HG03066 (cell line): ENCODE measurements around the gene CEP57L1.
"Not testable (repeated sequence)": the region's sequence is repeated elsewhere in the genome, so short reads cannot be mapped to it uniquely, and the experiment has no call there.

ENCODE experiments used
- ATAC-seq: cut with Tn5 transposase; IDR thresholded peaks from one replicate; pipeline ENCODE4 v1.9.1; 2021; ENCODE audit warnings: low read depth; ENCODE audit not compliant: unreplicated experiment

The CEP57L1 gene

GRCh38 chr6:109103942-109104341 is 8.6 kb downstream of the CEP57L1 start:
- no peak for ATAC-seq

GRCh38 chr6:109104512-109104911 is 9.2 kb downstream of the CEP57L1 start:
- ATAC-seq = no peak

GRCh38 chr6:109105681-109106080 is 10.4 kb downstream of the CEP57L1 start:
- ATAC-seq = no peak

DNA sequence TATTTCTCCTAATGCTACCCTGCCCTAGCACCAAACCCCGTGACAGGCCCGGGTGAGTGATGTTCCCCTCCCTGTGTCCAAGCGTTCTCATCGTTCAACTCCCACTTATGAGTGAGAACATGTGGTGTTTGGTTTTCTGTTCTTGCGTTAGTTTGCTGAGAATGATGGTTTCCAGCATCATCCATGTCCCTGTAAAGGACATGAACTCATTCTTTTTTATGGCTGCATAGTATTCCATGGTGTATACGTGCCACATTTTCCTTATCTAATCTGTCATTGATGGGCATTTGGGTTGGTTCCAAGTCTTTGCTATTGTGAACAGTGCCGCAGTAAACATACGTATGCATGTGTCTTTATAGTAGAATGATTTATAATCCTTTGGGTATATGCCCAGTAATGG is 14.4 kb downstream of the CEP57L1 start:
- ATAC-seq = not testable (repeated sequence)

- not testable (repeated sequence) for ATAC-seq
Measured at GRCh38 chr6:109112663-109113062, 17.4 kb downstream of the CEP57L1 start.

DNA sequence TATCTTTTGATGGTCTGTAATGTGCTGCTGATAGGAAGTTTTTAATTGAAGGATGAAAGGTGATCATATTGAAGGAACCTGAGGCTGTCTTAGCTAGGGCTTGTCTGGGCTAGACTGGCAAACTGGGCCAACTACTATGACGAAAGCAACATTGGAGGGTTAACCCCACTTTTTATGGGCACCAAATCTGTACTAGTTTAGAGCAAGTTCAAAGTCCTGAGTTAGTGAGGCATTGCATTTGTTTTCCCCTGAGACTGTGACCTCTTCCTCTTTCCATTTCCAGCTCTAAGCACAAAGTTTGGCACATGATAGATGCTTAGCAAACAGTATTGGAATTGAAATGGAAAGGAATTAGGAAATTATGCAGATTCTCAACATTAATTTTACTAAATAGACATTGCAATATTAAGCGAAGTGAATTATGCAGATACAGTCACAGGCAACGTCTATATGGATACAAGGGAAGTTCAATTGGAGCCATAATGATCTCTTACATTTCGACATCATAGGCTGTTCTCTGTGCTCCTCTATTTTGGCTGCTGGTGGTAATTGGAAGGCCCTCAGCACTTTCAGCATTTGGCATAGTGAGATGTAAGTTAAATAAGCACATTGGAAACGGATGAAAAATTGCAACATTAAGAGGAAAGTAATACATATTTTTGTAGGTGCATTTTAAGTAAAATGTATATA is 22.2 kb downstream of the CEP57L1 start:
- ATAC-seq = peak; percentile 78

DNA sequence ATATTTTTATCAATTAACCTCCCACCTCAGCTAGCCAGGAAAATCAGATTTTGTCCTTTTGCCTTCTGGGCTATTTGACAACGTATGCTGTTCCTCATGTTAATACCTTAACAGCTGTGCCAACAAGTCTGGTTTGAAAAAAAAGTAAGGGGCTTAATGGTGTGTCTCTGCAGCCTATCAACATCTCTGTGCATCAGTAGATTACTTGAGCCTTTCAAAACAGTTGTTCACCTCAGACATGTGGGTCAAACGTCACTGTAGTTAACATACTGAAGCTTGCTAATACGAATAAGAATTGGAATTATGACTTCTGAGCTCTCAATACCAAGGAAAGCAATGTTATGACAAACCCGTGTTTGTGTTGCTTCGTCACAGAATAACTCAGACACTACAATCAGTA is 23.0 kb downstream of the CEP57L1 start:
- no peak for ATAC-seq

GRCh38 chr6:109118871-109119354 is 23.6 kb downstream of the CEP57L1 start:
- no peak for ATAC-seq

DNA sequence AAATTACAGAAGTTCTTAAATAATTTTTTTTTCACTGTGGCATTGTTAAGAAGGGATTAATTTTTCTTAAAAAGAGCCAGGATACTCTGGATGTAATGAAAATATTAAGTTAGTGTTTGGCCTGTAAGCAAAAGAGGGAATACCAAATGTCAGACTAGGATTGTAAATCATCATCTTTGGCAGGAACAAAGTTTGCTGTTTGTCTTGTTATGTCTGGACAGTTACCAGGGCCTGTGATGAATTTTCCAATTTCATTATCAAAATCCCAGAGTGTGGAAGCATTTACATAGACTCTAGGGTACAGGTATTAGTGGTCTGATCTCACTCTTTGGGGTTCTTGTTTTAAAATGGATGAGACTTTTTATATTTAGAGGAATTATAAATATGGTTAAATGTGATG is 26.1 kb downstream of the CEP57L1 start:
- ATAC-seq = no peak

DNA sequence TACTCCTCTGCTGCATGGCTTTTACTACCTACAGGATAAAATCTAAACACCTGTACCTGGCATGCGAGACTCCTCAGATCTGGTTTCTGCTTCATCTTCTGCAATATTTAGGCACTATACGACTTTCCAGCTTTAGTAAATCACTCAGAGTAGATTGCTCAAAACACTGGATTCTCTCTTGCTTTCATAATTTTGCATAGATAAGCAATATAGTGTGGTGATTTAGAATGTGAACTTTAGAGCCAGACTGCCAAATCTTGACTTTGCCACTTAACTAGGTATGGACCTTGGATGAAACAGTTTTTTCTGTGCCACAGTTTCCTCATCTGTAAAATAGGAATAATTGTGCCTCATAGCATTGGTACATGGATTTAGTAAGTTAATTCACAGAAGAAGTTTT is 28.9 kb downstream of the CEP57L1 start:
- ATAC-seq = no peak

DNA sequence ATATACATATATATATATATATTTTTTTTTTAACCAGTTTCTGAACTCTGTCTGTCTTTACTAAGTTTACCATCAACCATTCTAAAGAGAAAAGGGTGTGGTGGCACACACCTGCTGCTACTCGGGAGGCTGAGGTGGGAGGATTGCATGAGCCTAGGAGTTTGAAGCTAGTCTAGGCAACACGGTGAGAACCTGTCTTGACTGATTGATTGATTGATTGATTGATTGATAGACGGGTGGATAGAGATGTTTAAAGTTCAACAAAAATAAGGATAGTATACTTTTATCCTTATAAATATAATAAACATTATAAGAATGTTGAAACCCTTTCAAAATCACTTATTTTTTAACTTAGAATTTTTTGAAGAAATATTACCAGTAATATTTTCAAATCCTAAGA is 30.2 kb downstream of the CEP57L1 start:
- no peak for ATAC-seq

DNA sequence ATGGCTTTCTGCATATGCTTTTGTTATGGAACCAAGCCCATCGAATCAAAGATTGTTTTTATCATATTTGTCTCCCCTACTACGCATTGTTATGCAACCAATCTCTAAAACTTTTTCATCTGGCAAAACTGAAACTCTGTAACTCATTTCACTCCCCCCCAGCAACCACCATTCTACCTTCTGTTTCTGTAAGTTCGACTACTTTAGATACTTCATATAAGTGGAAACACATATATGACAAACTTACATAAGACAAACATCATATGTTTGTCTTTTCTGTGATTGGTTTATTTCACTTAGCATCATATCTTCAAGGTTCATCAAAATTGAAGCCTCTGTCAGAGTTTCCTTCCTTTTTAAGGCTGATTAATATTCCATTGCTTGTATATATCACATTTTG is 34.8 kb downstream of the CEP57L1 start:
- ATAC-seq = no peak

DNA sequence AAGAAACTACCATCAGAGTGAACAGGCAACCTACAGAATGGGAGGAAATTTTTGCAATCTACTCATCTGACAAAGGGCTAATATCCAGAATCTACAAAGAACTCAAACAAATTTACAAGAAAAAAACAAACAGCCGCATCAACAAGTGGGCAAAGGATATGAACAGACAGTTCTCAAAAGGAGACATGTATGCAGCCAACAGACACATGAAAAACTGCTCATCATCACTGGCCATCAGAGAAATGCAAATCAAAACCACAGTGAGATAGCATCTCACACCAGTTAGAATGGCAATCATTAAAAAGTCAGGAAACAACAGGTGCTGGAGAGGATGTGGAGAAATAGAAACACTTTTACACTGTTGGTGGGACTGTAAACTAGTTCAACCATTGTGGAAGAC is 40.3 kb downstream of the CEP57L1 start:
- ATAC-seq = not testable (repeated sequence)

- not testable (repeated sequence) for ATAC-seq
Measured at GRCh38 chr6:109136039-109136438, 40.7 kb downstream of the CEP57L1 start.

DNA sequence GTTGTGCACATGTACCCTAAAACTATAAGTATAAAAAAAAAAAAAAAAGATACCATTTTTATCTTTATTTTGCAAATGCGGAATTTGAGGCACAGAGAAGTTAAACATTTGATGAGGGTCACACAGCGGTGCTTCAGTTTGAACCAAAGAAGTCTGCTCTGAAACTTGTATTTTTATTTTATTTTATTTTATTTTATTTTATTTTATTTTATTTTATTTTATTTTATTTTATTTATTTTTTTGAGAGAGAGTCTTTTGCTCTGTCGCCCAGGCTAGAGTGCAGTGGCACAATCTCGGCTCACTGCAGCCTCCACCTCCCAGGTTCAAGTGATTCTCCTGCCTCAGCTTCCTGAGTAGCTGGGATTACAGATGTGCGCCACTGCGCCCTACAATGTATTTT is 41.2 kb downstream of the CEP57L1 start:
- ATAC-seq = not testable (repeated sequence)

DNA sequence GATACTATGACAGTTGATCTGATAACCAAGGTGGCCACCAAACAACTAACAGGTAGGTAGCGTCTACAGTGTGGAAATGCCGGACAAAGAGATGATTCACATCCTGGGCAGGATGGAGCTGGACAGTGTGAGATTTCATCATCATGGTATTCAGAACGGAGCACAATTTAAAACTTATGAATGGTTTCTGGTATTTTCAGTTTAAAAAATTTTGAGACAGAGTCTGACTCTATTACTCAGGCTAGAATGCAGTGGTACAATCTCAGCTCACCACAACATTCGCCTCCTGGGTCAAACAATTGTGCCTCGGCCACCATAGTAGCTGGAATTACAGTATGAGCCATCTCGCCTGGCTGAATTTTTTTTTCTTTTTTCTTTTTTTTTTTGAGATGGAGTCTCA is 43.8 kb downstream of the CEP57L1 start:
- ATAC-seq = no peak

- ATAC-seq = not testable (repeated sequence)
Measured at GRCh38 chr6:109142067-109142466, 46.8 kb downstream of the CEP57L1 start.

GRCh38 chr6:109143191-109143590 is 47.9 kb downstream of the CEP57L1 start:
- ATAC-seq = no peak

DNA sequence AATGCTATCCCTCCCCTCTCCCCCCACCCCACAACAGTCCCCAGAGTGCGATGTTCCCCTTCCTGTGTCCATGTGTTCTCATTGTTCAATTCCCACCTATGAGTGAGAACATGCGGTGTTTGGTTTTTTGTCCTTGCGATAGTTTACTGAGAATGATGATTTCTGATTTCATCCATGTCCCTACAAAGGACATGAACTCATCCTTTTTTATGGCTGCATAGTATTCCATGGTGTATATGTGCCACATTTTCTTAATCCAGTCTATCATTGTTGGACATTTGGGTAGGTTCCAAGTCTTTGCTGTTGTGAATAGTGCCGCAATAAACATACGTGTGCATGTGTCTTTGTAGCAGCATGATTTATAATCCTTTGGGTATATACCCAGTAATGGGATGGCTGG is 52.9 kb downstream of the CEP57L1 start:
- not testable (repeated sequence) for ATAC-seq

DNA sequence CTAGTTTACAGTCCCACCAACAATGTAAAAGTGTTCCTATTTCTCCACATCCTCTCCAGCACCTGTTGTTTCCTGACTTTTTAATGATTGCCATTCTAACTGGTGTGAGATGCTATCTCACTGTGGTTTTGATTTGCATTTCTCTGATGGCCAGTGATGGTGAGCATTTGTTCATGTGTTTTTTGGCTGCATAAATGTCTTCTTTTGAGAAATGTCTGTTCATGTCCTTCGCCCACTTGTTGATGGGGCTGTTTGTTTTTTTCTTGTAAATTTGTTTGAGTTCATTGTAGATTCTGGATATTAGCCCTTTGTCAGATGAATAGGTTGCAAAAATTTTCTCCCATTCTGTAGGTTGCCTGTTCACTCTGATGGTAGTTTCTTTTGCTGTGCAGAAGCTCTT is 53.4 kb downstream of the CEP57L1 start:
- ATAC-seq = not testable (repeated sequence)

DNA sequence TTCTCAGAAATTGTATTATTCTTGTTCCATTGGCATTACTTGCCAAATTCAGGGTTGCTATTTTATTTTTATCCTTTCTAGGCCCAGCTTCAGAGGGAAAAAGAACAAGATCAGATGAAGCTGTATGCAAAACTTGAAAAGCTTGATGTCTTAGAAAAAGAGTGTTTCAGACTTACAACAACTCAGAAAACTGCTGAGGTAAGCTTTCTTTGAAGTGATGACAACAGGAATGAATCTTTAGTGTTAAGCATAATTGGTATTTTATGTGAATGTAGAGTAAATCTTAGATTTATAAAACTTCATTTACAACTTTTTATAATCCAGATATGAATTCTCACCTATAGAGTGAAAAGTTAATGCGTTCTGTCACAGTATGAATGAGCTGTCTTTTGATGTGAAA is 58.4 kb downstream of the CEP57L1 start:
- no peak for ATAC-seq

DNA sequence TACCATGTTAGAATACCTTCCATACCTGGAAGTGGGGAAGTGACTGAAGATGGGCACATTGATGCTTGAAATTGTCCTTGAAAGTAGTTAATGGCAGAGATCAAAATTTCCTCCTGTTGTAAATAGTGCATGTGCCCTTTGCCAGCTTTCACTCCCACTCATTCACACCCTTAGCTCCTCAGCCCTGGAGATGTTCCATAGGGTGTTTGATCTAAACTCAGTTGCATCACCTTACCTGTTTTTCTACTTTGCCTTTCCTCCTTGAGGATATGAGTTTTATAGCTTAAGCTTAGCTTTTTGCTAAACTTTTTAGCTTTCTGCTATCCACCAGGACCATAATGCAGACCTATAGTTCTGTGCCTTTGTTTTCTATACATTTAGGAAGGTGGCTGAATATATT is 69.0 kb downstream of the CEP57L1 start:
- ATAC-seq = no peak
